NCI-H460 (cell line): ENCODE measurements around the gene DTX3L. TPM values are rescaled to one million over a fixed set of nuclear protein-coding genes. Genes with fewer than 3 reads are reported as not detected.

Experiments used
- DNase-seq: peaks from one replicate; pipeline ENCODE4 v3.0.0-alpha.2; 2016; ENCODE audit warnings: low read depth; ENCODE audit errors: extremely low read depth
- polyA plus RNA-seq: library from polyadenylated mRNA; depleted of rRNA; stranded (reverse); fragments of >200 nt; gene quantifications from 2 replicates; pipeline ENCODE4 v1.2.3, GENCODE V29; 2014; cell fraction: nucleus; rRNA removed
- total RNA-seq: library from RNA; depleted of rRNA; stranded (reverse); fragments of >200 nt; shearing (Covaris generic); gene quantifications from 2 replicates; pipeline ENCODE4 v1.2.3, GENCODE V29; 2014; rRNA removed

DTX3L gene
- 12.8 TPM in 2 replicates for total RNA-seq
- polyA plus RNA-seq, result 5.5 and 7.3 TPM in 2 replicates

DNA sequence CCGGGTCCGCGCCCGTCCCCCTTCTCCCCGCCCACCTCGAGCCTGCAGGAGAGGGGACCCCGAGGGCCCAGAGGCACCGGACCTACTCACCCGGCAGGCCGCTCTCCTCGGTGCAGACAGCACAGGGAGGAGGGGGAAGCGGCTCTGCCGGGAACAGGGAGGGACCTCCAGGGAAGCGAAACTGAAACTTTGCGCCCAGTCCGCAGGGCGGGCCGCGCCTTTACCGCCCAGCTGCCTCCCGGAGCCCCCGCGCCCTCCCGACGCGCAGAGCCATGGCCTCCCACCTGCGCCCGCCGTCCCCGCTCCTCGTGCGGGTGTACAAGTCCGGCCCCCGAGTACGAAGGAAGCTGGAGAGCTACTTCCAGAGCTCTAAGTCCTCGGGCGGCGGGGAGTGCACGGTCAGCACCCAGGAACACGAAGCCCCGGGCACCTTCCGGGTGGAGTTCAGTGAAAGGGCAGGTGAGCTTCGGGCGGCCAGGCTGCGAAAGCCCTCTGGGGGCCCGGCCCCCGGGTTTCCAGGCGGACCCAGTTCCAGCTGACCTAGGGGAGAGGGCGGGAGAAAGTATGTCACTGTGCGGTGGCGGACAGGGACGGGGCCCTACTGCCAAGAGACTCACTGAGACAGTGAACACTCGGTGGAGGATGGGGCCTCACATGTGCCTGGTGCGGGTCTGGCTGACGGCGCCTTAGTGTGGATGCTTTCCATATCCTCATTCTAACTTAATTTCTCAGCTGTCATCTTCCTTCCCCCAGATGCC lies at the start of gene DTX3L, which contains the start of gene PARP9:
TSS of gene DTX3L (plus strand) at position 184 of the 758 bp plus-strand sequence. CDS start at position 273, 89 bp downstream.
TSS of gene PARP9 (minus strand) at position 146 of the 758 bp plus-strand sequence. CDS start 4,680 bp downstream, outside the sequence.
- DNase-seq, result peak; percentile 39

DNA sequence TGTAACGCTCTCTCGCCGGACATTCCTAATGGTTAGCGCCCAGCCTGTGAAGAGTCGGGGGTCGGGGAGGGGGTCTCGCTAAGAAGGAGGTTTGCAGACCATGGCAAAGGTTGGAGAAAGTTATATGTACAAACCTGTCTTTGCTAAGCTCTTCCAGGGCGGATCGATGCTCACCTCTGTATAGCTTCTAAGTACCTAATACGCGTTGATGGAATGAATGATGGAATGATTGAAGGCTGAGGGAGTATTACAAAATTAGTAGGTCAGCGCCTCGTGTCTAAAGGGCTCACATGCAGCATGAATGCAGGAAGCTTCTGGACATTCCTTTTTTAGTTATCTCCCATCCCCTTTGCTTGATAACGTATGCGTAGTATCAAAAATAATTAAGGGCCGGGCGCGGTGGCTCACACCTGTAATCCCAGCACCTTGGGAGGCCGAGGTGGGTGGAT lies 49.1 kb upstream of the DTX3L start:
- no peak for DNase-seq

DNA sequence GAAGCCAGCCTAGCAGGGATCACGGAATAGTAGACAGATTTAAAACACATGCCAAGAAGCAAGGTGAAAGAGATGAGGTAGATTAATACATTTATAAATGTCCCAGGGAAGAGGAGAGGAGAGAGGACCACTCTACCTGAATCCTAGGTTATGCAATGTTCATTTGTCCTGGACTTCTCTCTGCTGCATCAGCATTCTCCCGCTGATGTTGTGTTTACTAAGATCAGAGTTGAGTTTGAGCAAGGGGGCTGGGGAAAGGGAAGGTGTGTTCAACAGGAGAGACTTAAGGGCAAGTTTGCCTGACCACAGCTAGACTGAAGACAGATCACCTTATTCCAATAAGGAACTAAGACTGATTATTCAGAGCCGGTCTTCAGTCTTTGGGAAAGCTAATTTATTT lies 48.3 kb upstream of the DTX3L start:
- no peak for DNase-seq

DNA sequence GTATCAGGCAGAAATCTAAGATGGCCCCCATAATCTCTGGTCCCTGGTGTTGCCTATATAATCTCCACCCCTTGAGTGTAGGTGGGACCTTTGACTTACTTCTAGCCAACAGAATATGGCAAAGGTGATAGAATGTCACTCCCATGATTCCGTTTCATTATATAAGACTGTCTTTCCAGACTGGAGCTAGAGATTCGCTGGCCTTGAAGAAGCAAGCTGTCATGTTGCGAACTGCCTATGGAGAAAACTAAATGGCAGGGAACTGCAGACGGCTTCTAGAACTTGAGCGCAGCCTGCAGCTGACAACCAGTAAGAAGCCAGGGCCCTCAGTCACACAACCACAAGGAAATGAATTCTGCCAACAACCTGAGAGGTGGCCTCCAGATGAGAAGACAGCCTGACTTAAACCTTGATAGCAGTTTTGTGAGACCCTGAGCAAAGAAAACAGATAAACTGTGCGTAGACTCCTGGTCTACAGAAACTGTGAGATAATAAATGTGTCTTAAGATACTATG lies 47.2 kb upstream of the DTX3L start:
- no peak for DNase-seq

DNA sequence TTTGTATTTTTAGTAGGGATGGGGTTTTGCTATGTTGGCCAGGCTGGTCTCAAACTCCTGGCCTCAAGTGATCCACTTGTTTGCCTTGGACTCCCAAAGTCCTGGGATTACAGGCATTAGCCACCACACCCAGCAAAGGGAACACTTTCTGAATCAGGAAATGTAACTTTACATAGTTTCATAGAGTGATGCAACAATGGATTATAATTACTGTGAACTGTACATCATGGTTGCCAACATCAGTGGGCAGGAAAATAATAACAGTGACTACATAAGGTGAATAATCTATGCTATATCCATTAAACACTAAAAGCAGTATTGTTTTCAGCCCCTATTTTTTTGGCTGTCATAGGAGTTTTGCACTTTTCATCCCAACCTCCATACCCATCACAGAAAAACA lies 44.4 kb upstream of the DTX3L start:
- DNase-seq, result no peak

DNA sequence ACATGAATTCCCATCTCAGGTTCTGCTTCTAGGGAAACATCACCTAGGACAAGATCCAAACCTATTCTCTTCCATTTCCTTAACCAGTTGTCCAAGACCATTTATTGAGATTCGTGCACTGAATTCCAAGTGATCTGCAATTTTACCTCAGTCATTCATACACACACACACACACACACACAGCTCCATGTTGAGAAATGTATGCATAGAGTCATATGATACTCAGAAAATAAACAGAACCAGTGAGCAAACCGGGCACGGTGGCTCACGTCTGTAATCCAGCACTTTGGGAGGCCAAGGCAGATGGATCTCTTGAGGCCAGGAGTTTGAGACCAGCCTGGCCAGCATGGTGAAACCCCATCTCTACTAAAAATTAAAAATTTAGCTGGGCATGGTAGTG lies 43.3 kb upstream of the DTX3L start:
- DNase-seq, result no peak

DNA sequence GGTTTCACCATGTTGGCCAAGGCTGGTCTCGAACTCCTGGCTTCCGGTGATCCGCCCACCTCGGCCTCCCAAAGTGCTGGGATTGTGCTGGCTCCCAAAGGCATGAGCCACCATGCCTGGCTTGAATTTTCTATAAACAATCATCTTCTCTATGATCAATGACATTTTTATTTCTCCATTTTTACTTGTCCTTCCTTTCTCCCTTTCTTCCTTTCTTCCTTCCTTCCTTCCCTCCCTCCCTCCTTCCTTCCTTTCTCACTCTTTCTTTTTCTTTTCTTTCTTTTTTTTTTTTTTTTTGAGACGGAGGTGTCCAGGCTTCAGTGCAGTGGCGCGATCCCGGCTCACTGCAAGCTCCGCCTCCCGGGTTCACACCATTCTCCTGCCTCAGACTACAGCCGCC lies 40.8 kb upstream of the DTX3L start:
- DNase-seq, result no peak

DNA sequence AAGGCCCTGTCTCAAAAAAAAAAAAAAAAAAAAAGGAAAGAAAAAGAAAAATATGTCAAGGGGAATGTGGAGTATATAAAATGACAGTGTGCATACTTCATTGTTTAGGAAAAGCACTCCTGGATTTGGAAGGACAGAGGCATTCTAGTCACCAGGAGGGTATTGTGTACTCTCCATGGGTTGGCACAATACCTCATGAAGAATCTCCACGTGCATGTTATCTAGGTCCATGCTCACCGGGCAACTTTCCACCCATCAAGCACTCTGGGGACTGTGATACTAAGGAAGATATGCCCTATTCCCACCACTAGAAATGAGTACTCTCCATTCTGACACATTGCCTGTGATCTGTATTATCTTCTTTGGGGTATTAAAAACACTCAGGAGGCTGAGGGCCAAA lies 34.0 kb upstream of the DTX3L start:
- no peak for DNase-seq

DNA sequence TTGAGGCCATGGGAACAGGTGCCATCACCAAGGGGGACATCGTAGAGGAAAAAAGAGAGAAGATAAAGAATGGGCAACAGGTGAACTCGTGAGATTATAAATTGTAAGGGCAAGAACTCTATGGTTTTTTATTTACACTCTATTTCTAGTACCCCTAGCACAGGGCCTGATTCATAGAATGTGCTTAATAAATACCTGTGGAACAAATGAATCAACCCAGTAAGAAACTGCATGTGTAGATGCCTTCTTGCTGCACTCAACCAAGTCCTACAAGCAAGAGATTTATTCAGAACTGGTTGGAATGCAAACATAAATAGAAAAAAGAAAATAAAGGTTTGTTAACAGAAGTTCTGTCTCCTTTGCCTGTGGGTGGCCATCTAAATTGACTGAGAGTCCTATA lies 30.7 kb upstream of the DTX3L start:
- DNase-seq, result no peak

DNA sequence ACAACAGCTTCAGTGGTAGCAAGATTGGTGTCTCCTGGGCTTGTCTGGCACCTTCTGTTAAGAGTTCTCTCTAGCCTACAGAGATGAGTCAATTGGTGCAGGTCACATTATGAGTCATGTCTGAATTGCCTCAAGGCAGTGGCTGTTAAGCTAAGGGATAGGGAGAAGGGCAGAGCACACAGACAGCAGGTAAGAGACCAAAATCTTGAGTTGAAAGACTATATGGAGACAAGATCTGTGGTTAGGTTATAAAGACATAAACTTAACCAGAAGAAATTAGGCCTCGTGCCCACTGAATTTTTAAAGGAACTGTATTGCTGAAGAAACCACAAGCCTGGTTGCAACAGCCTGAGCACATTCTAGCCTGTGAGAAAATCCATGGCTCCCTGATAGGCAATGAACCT lies 30.2 kb upstream of the DTX3L start:
- DNase-seq, result peak; percentile 41

DNA sequence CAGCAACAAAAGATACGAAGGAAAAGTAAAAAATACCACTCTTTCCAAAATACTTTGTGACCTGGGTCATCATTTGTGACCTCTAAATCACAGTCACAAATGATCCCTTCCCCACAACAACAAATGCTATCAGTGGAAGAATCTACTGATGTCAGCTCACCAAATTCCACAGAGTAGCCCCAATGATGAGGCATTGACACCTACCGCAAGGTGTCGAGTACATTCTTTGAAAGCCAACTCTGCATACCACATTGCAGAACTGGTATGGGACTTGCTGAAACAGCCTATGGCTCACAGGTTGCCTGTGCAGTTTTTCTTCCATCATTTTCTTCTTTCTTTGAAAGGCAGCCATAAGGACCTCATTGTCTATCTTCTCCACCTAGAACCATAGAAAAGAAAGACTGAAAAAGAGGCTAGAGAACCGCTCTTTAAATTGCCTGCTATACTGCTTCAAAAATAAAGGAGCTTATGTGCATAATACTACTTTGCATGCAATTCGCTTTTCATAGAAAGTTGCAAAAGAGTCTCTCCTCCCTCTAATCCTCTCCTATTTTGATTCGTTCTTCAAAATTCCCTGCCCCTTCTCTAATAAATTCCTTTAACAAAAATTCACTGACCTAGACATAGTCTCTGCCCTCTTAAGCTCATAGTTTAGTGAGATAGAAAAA lies 28.0 kb upstream of the DTX3L start:
- DNase-seq, result no peak

DNA sequence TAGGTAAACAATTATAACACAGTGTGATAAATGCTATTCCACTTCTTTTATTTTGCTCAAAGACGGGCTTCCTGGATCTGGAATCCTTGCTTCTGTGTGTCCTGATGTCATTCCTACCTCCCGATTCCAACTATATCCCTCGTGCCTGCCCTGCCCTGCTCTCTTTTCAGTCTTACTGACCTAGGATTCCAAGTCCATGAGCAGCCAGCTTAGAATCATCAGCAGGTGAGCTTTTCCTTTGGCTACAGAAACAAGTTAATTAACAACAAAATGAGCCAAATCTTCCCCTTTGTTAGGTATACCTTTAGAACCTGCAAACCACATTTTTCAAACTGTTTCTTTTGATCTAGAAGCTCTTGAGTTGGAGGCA lies 27.5 kb upstream of the DTX3L start:
- no peak for DNase-seq

DNA sequence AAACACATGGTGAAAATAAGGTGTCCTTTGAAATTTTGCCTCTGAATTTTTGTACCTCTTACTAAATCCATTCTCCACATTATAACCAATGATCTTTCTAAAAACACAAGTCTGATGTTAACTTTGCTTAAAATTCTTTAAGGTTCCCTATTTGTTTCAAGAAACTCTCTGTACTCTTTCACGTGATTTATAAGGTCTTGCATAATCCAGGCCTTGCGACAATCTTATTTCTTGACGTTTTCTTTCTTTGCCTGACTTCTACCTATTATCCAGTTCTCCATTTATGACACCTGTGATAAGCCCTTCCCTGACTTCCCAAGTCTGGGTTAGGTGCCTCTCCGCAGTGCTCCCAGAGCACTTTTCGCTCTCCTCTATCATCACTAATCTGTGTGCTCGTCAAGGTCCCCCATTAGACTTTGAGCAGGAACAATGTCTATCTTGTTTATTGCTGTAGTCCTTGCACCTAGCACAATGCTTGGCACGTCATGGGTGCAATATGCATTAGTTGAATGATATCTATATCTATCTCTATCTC lies 25.1 kb upstream of the DTX3L start:
- no peak for DNase-seq

DNA sequence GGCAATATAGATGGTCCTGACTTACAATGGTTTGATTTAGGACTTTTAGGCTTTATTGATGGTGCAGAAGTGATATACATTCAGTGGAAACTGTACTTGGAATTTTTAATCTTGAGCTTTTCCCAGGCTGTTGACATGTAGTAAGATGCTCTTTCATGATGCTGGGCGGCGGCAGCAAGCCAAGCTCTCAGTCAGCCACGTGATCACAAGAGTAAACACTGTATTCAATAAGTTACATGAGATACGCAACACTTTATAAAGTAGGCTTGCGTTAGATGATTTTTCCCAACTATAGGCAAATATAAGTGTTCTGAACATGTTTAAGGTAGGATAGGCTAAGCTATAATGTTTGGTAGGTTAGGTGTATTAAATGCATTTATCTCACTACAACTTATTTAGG lies 18.0 kb upstream of the DTX3L start:
- DNase-seq, result no peak

DNA sequence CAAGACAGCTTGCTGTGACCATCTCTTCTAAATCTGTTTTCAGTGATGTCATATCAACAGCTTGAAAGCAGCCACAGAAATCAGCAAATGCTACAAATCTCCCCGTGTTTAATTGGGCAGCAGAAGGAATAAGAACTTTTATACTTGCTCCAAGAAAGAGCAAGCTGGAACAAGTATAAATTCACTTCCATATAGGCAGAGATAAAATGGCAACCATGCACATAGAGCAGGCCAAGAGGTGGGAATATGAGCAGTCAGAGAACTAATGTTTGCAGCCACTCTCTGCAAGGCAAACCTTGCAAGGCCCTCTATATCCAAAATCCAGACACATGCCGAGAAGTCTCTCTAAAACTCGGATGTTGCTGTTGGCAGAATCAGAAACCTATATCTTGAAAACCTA lies 16.1 kb upstream of the DTX3L start:
- no peak for DNase-seq

DNA sequence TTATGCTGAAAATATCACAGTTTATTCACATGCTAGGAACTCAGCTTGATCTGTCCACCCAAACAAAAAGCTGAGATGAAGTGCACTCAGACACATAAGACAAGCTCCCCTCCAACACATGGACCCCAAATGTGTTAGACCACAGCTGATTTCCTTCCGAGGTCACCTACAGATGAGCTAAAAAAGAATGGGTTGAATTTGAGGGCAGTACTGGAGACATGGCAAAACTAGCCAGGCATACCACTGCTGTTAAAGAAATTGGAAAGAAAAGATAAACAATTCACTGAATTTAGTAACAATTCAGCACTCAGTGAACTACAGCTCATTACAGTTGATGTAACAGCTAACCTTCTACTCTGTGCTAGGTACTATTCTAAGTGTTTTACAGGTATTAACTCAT lies 15.5 kb upstream of the DTX3L start:
- no peak for DNase-seq

DNA sequence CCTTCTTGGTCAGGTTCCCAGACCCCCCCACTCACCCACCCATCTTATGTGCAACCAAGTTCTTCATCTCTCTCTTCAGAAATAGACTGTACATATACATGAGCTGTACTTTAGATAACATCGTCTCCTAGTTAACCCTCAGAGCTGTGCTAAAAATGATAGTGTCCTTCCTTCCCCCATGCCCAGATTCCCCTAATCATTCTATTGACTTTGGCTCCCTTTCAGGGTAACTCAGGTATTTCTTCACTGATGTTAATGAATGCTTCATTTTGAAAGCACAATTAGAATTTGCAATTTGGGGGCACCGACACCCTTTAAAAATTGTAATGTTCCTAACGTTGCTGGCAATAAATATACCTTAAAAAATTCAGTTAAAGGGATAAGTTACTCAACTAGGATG lies 11.0 kb upstream of the DTX3L start:
- DNase-seq, result no peak

DNA sequence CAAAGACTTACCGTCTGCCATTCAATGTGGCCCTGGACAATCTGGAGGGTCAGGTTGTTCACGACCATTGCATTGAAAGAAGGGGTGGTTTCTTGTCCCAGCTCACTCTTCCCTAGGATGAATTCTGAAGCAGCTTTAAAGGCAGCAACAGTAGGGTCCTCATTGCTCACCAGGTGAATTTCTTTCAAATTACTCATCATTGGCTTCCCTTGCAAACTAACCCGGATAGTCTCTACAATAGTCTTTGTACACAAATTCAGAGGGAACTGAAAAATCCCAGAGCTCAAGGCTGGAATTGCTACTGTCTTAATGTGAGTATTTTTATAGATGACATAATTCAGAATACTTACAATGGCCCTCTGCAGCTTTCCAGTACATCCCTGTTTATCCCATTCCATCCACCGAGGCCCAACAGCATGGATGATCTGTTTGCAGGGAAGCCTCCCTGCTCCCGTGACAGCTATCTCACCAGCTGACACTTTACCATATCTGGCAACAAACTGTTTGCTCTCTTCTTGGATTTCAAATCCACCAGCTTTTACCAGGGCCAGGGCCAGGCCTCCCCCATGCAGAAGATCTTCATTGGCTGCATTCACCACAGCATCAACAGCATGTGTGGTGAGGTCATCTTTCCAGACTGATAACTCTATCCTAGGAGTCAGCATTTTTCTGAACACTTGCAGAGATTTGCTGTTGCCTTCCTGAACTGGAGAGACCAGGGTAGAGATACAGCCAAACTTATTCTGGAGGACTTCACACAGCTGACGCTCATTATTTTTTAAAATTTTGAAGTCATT lies 8.7 kb upstream of the DTX3L start:
- no peak for DNase-seq

DNA sequence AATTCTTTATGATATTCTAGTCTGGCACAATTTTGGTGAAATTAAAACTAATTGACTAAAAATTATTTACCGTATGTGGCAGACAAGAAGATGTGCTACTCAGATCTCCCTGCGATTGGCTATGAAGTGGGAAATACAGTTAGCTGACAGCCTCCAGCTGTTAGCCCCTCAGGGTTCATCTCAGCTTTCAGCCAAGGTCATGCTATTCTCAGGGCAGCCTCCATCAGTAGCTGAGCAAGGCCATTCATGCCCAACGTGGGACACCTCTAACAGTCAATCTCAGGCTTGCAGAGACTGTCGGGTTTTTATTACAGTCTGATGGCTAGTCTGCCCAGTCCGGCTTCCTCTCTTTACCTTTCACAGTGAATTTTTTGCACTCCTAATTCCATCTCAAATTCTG lies 6.8 kb upstream of the DTX3L start:
- no peak for DNase-seq

DNA sequence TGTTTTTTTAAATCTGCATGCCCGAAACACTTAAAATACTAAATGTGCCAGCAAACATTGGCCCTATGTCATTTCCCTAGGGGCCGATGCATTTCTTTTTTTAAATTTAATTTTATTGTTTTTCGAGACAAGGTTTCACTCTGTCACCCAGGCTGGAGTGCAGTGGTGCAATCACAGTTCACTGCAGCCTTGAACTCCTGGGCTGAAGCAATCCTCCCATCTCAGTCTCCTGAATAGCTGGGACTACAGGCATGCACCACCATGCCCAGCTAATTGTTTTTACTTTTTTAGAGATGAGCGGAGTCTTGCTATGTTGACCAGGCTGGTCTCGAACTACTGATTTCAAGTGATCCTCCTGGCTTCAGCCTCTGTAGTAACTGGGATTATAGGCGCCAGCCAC lies 5.5 kb upstream of the DTX3L start:
- DNase-seq, result no peak

DNA sequence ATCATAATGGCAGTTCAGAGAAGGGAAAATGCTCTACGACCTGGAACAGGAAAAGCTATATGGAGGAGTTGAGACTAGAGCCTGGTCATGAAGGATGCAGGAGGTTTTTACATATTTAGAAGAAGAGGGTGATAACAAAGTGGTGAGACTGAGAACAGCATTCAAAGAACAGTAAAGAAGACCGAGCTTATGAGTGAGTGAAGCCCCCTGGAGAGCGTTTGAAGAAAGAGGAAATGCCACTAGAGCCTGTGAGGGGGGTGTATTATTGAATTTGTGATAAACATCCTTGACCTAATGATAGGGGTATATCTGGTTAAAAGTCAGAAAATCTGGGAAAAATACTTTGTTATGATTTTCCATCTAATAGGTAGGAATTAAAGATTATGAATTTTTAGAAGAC lies 4.2 kb upstream of the DTX3L start:
- no peak for DNase-seq
